Gastroesophageal sphincter (tissue), 3 donors: Measurements from ENCODE around the gene NFATC3.

Experiments used
- EP300 ChIP-seq: sonication (generic); formaldehyde crosslinking; IDR thresholded peaks from one replicate; pipeline ENCODE4 v1.6.1; 2017; ENCODE audit warnings: antibody characterized with exemption, mild to moderate bottlenecking
- POLR2AphosphoS5 ChIP-seq: sonication (generic); formaldehyde crosslinking; IDR thresholded peaks from one replicate; pipeline ENCODE4 v1.6.1; 2017; ENCODE audit warnings: antibody characterized with exemption
- TF ChIP-seq, protein P1 (sequence below), 4 experiments: fragments of 200-600 bp in 2 of 4; fragments of 450-650 bp in 2 of 4; sonication (generic) in 1 of 4; IDR thresholded peaks; one replicate each; pipeline ENCODE4 v1.5.1; 2017 to 2019; ENCODE audit warnings: antibody characterized with exemption in 4 of 4, mild to moderate bottlenecking in 2 of 4, moderate library complexity in 2 of 4

DNA sequence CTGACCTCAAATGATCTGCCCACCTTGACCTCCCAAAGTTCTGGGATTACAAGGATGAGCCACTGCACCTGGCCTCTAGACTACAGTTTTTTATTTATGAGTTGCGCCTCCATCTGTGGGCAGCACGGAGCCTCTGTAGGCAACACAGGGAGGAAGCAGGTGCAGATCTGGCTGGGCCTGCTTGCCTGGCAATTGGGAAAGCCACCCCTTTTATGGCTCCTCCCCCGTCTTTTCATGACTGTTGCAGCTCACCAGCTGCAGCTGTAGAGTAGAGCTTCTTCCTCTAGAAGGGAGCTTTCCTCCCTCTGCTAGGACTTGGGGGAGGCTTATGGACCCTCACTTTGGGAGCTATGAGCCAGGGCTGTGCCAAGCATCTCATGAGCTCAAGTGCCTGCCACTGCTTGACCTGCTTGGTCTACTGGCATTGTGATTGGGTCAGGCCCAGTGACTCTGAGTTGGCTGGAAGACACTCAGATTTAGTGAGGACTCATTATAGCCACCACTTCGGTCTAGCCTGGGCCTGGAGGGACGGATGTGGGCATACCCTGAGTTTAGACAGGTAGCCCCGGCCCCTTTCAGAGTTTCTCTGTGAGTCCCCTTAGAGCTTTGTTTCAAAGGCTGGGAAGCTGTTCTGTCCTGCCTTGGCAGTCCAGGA is 172.2 kb downstream of the NFATC3 start:
- TF ChIP-seq, protein P1, sequence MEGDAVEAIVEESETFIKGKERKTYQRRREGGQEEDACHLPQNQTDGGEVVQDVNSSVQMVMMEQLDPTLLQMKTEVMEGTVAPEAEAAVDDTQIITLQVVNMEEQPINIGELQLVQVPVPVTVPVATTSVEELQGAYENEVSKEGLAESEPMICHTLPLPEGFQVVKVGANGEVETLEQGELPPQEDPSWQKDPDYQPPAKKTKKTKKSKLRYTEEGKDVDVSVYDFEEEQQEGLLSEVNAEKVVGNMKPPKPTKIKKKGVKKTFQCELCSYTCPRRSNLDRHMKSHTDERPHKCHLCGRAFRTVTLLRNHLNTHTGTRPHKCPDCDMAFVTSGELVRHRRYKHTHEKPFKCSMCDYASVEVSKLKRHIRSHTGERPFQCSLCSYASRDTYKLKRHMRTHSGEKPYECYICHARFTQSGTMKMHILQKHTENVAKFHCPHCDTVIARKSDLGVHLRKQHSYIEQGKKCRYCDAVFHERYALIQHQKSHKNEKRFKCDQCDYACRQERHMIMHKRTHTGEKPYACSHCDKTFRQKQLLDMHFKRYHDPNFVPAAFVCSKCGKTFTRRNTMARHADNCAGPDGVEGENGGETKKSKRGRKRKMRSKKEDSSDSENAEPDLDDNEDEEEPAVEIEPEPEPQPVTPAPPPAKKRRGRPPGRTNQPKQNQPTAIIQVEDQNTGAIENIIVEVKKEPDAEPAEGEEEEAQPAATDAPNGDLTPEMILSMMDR (IDR thresholded peaks at IDR 0.05): no peak
- TF ChIP-seq POLR2AphosphoS5 (no peak), EP300 (no peak)
